ENCODE measurements around the gene ZC3H13.

GRCh38 chr13:45954836-45955800 is 97.4 kb downstream of the ZC3H13 start:
- TF ChIP-seq CTCF (IDR thresholded peaks at IDR 0.05) (no peak), POLR2A (IDR thresholded peaks at IDR 0.05) (no peak)

All from gastroesophageal sphincter (tissue), 3 donors.